ENCODE measurements around the gene PDS5B. TPM values are rescaled to one million over a fixed set of nuclear protein-coding genes. Genes with fewer than 3 reads are reported as not detected.

Gene PDS5B
- total RNA-seq, 6 experiments from 2014 or later: 11.9 to 14.2 (median 12.5) TPM

- WGBS (ENCODE audit: insufficient coverage, low coverage, low lambda C conversion rate, missing lambda C conversion rate): 100% methylated on average over 1 of the region's 1 CpG
- intact Hi-C loops (cut with DNase I): no loop called here
- DNase-seq (no peak), ATAC-seq (no peak)
- Histone ChIP-seq H3K27me3 (no peaks in the 10 kb centered on the region), H3K4me1 (no peaks in the 10 kb centered on the region), H3K36me3 (no peaks in the 10 kb centered on the region), H3K4me3 (no peak overlapping the region), H3K27ac (no peak overlapping the region), H3K9me3 (peaks cover 0 to 2% (median 0%) of the 10 kb centered on the region in 4 donors)
- TF ChIP-seq CTCF (IDR thresholded peaks at IDR 0.05) (no peak), POLR2A (IDR thresholded peaks at IDR 0.05) (no peak)
Observed at GRCh38 chr13:32796754-32797153, 210.5 kb downstream of the PDS5B start.

GRCh38 chr13:32802159-32802558 is 215.9 kb downstream of the PDS5B start:
- H3K27ac ChIP-seq: no peak overlapping the region
- intact Hi-C loops (cut with DNase I): no loop called here
- DNase-seq (no peak), ATAC-seq (no peak)
- H3K4me1 ChIP-seq: no peaks in the 10 kb centered on the region
- H3K27me3 ChIP-seq: no peaks in the 10 kb centered on the region
- H3K36me3 ChIP-seq: no peaks in the 10 kb centered on the region
- TF ChIP-seq CTCF (IDR thresholded peaks at IDR 0.05) (no peak), POLR2A (IDR thresholded peaks at IDR 0.05) (no peak)
- H3K9me3 ChIP-seq: peaks cover 0 to 2% (median 0%) of the 10 kb centered on the region in 4 donors
- WGBS (ENCODE audit: insufficient coverage, low coverage, low lambda C conversion rate, missing lambda C conversion rate): 64% methylated on average over 3 of the region's 3 CpGs
- H3K4me3 ChIP-seq: no peak overlapping the region

- WGBS (ENCODE audit: insufficient coverage, low coverage, low lambda C conversion rate, missing lambda C conversion rate): 71% methylated on average over 5 of the region's 5 CpGs
- no peak overlapping the region for H3K4me3 ChIP-seq
- peaks cover 0 to 2% (median 0%) of the 10 kb centered on the region in 4 donors for H3K9me3 ChIP-seq
- no peak for DNase-seq
- H3K36me3 ChIP-seq: no peaks in the 10 kb centered on the region
- intact Hi-C loops (cut with DNase I): no loop called here
- TF ChIP-seq CTCF (IDR thresholded peaks at IDR 0.05): no peak
- no peak for TF ChIP-seq POLR2A (IDR thresholded peaks at IDR 0.05)
- no peak overlapping the region for H3K27ac ChIP-seq
- H3K27me3 ChIP-seq: no peaks in the 10 kb centered on the region
- no peaks in the 10 kb centered on the region for H3K4me1 ChIP-seq
- no peak for ATAC-seq
Observed at GRCh38 chr13:32804673-32805230, 218.5 kb downstream of the PDS5B start.

- H3K36me3 ChIP-seq: no peaks in the 10 kb centered on the region
- no peak overlapping the region for H3K27ac ChIP-seq
- no peaks in the 10 kb centered on the region for H3K9me3 ChIP-seq
- no peaks in the 10 kb centered on the region for H3K4me1 ChIP-seq
- no peak for TF ChIP-seq CTCF (IDR thresholded peaks at IDR 0.05)
- TF ChIP-seq POLR2A (IDR thresholded peaks at IDR 0.05): no peak
- ATAC-seq (no peak), DNase-seq (no peak)
- H3K27me3 ChIP-seq: no peaks in the 10 kb centered on the region
- WGBS (ENCODE audit: insufficient coverage, low coverage, low lambda C conversion rate, missing lambda C conversion rate): 20% methylated on average over 4 of the region's 7 CpGs
- no peak overlapping the region for H3K4me3 ChIP-seq
- intact Hi-C loops (cut with DNase I): no loop called here
Observed at GRCh38 chr13:32811297-32811800, 225.1 kb downstream of the PDS5B start.
